GM21529 (cell line): Measurements from ENCODE around the gene FAM83B.
"Not testable (repeated sequence)": the region's sequence is repeated elsewhere in the genome, so short reads cannot be mapped to it uniquely, and the experiment has no call there.

ENCODE experiments used
- ATAC-seq: cut with Tn5 transposase; IDR thresholded peaks from one replicate; pipeline ENCODE4 v1.9.1; 2021; ENCODE audit not compliant: unreplicated experiment

The FAM83B gene

GRCh38 chr6:54970337-54970736, 123.8 kb downstream of the FAM83B start:
- ATAC-seq = no peak

GRCh38 chr6:54971825-54972224, 125.3 kb downstream of the FAM83B start:
- ATAC-seq = no peak

- ATAC-seq = not testable (repeated sequence)
These were observed 132.6 kb downstream of the FAM83B start for GRCh38 chr6:54979161-54979560.

GRCh38 chr6:54980511-54981275, 134.1 kb downstream of the FAM83B start:
- ATAC-seq = no peak

- no peak for ATAC-seq
These were observed 134.7 kb downstream of the FAM83B start for GRCh38 chr6:54981276-54981609.

- no peak for ATAC-seq
These were observed 135.1 kb downstream of the FAM83B start for GRCh38 chr6:54981647-54982046.

GRCh38 chr6:54987633-54988290, 141.2 kb downstream of the FAM83B start:
- ATAC-seq = no peak

GRCh38 chr6:54988576-54988975, 142.0 kb downstream of the FAM83B start:
- no peak for ATAC-seq

- no peak for ATAC-seq
These were observed 143.4 kb downstream of the FAM83B start for GRCh38 chr6:54990001-54990400.
